HG03469 (cell line): Measurements from ENCODE around the gene DYNC1I1.
"Not testable (repeated sequence)": the region's sequence is repeated elsewhere in the genome, so short reads cannot be mapped to it uniquely, and the experiment has no call there.

Experiments
- ATAC-seq: cut with Tn5 transposase; IDR thresholded peaks from one replicate; pipeline ENCODE4 v1.9.1; 2021; ENCODE audit warnings: mild to moderate bottlenecking, moderate library complexity, moderate number of reproducible peaks; ENCODE audit not compliant: unreplicated experiment

Gene DYNC1I1

DNA sequence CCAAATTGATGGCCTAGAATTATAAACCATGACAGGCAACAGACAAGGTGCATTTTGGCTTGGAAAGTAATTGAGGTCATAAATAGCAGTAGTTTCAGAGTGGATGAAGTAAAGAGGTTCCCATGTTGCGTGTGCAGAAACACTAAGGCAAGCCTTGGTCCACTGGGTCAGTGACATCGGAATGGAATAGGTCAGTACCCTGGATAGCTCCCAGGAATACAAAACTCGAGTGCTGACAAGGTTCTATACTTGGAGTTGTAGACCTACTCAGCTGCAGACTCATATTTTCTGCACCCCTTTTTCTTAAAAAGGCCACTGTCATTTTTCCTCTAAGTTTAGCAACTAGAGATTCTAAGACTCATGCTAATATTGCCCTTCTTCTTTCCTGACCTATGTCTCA is 132.8 kb downstream of the DYNC1I1 start:
- ATAC-seq: no peak

DNA sequence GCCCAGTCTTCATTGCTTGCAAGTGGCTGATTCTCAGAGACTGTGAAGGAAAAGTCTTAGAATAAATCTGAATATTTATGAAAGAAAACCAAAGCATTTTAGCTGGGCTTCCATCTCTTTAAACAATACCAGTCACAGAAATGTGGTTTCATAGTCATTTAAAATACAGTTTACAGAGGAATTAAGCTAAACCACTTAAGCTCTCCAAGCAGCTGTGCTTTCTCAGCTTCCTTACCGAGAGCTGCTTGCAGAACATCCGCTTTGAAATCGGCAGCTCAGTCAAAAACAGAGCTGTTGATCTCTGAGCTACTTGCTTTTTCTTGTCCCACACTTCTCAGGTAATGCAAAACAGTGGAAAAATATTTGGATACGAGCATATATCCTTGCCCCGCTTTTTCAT is 134.5 kb downstream of the DYNC1I1 start:
- ATAC-seq: no peak

DNA sequence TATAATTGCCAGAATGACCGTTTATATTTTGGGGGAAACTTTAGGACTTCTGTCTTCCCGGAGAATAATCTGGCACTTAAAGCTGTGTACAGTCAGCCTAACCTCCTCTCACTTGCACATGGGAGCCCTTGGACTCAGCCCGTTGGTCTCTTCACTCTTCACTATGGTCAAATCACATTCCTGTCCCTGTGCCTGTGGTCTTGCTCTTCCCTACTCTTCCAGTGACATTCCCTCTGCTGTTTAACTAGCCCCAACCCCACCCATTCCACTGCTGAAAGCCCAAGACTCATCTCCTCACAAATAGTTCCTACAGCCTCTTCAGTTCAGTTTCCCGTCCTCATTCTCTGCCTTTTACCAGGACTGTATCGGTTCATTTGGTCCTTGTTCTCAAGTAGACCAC is 135.0 kb downstream of the DYNC1I1 start:
- no peak for ATAC-seq

- ATAC-seq: no peak
Measured at GRCh38 chr7:95908499-95908898, 136.1 kb downstream of the DYNC1I1 start.

DNA sequence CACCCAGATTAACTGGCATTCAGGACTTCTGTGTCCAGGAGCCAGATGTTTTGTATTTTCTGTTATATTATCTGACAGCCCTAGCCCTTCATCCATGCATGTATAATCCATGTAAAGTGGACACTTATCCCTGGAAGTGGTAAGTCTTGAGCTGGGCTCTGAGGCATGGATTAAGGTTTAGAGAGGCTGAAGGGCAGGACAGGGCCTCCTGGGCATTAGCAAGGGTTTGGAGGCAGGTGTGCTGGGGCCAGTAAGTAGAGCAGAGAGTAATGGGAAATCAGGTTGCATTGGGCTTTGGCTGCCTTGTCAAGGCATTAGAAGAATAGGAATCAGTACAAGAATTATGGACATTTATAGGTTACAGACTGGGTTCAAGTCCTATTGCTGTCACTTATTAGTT is 138.0 kb downstream of the DYNC1I1 start:
- no peak for ATAC-seq

DNA sequence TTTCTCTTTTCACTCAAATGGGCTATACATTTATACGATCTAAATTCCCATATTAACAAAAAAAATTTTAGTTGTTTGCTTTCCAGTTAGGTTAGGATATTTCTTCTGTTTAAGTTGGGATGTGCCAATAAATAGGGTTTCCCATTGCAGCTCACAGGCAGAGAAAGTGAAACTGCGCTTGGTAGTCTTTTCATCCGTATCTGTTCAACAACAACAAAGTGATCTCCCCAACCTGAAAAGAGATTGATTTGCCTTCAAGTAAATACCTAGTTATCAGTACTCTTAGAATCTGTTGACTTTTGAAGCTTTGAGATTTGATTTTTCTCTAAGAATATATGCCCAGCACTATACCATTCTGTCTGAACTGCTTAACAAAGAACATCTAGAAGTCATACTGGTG is 143.4 kb downstream of the DYNC1I1 start:
- no peak for ATAC-seq

DNA sequence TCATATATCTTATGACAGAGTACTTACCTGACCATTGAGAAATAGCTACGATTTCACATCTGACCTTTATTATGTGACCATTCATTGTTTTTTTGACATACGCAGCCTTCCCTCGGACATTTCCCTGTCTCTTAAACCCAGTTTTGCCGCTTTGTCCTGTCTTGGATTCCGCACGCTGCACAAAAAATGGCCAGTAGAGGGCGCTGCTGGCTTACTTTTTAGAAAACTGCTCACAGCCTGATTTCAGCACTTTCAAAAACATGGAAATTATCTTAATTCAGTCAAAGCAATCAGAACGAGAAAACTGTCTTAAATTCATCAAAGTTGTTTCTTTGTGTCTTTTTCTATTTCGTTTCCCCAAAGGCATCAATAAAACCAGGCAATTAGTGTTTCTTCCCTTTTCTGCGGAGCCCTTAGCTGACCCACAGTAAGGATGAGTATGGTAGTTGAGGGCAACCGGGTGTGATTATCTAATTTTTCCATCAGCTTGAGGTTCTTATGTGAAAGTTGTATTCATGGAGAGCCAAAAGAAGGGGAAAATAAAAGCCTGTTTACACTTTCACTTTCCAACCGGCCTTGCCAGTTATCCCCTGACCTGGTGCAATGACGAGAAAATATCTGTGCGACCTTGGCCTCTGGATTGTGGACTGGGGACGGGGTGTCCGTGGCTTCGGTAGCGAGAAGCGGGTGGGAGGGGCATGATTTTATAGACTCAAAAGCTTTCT is 144.4 kb downstream of the DYNC1I1 start:
- ATAC-seq: peak; percentile 48

- ATAC-seq: no peak
Measured at GRCh38 chr7:95917634-95918033, 145.3 kb downstream of the DYNC1I1 start.

DNA sequence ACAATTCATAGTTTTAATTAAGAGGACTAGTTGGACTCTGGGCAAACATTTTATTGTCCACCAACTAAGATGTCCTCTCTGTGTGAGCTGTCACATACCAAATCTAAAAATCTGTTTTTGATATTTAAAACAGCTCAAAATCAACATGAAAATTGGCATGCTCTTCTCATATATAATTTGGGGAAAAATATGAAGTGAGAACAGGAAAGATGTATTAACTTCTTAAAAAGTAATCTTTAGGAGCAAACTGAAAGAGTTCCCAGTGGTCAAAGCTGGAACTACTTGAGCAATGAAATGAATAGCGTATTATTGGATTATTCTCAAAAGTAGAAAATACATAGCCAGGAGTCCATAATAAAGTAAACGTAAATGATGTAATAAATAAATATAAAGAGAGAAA is 147.2 kb downstream of the DYNC1I1 start:
- ATAC-seq: no peak

DNA sequence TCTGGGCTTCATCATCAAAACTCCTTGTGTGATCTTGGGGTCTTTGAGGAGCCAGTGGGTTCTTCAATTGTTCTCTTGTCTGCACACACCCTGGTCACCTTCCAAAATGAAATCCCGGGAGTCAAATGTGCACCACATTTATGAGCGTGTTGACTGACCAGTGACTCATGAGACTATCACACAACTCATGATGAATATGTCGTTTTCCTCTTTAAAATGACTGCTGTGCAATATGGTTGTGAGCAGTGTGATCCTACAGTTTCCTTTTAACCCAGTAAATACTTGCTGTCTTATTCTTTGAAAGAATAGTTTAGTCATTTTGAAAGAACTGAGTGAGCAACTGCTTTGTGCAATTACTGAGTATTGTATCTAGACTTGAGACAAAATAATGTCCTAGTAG is 149.2 kb downstream of the DYNC1I1 start:
- ATAC-seq: no peak

GRCh38 chr7:95922191-95922590 is 149.8 kb downstream of the DYNC1I1 start:
- ATAC-seq: no peak

DNA sequence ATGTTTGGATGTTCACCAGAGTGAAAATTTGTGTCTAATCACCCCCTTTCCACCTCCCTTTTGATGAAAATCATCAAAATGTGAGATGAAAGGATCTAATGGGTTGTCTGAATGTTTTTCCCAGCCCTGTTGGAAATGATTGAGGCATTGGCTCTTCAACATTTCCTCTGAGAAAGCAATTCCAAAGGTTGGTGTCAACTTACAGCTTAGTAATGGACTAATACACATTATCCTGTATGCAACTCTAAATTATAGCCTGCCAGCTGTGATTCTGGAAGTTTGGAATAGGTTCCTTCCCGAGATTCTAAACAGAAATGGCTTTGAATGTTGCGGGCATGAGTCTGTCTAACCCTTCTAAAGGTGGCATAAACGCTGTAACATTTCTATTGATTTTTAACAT is 152.9 kb downstream of the DYNC1I1 start:
- no peak for ATAC-seq

GRCh38 chr7:95925971-95926370 is 153.6 kb downstream of the DYNC1I1 start:
- no peak for ATAC-seq

DNA sequence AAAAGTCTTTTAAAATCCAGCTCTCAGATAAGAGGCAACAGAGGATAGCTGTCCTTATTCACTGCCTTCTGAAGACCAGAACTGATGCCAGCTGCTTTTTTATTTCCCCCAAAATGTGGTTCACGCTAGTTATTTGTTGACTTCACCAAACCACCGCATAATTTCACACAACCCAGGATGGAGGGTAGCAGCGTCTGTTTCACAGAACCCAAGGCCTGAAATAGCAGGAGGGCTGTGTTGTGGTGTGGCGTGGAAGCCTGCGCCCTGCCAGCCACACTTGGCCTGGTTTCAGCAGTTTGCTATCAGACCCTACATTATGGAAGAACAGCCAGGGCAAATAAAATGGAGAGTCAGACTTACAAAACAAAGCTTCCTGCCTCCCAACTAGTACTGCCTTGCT is 155.4 kb downstream of the DYNC1I1 start:
- no peak for ATAC-seq

- ATAC-seq: no peak
Measured at GRCh38 chr7:95929710-95930280, 157.4 kb downstream of the DYNC1I1 start.

GRCh38 chr7:95931460-95932232 is 159.3 kb downstream of the DYNC1I1 start:
- ATAC-seq: no peak

- ATAC-seq: no peak
Measured at GRCh38 chr7:95933618-95934017, 161.3 kb downstream of the DYNC1I1 start.

DNA sequence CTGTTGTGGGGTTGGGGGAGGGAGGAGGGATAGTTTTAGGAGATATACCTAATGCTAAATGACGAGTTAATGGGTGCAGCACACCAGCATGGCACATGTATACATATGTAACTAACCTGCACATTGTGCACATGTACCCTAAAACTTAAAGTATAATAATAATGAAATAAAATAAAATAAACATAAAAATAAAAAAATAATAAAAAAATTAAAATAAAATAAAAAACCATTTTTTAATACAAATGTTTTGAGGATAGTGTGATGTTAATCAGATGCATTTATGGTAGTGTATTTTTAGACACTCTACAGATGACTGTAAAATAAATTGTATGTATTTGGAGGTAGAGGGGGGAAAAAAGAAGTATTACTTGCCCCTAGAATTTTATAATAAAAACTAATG is 172.5 kb downstream of the DYNC1I1 start:
- ATAC-seq: not testable (repeated sequence)

DNA sequence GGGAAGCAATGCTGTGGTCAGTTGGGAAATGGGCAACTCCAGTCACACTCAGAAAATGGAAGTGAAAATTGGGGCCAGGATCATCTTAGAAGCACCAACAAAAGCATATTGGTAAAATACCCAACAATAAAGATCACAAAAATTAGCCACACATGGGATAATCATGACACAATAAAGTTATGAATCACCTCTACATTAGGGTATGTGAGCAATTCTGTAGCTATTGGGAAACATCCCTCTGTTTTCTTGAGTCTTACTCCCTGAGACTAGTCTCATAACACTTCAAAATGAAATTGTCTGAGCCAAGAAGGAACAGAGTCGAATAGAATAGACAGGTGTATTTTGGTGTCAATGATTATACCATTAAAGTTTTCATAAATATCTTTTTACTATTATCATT is 178.3 kb downstream of the DYNC1I1 start:
- ATAC-seq: no peak

- ATAC-seq: no peak
Measured at GRCh38 chr7:95951531-95951930, 179.2 kb downstream of the DYNC1I1 start.

GRCh38 chr7:95951997-95952795 is 179.8 kb downstream of the DYNC1I1 start:
- ATAC-seq: no peak
